WTC11 (cell line): Measurements from ENCODE around the gene FBXO2.

ENCODE experiments used
- ETV6 ChIP-seq: sonication (generic); formaldehyde crosslinking; IDR thresholded peaks from 2 replicates; pipeline ENCODE4 v1.8.1; 2022; ENCODE audit warnings: mild to moderate bottlenecking, missing genetic modification reagents
- IRF2 ChIP-seq: sonication (generic); formaldehyde crosslinking; IDR thresholded peaks from 2 replicates; pipeline ENCODE4 v1.8.0; 2022; ENCODE audit warnings: low read depth, missing genetic modification reagents, borderline replicate concordance
- JUN ChIP-seq: sonication (generic); formaldehyde crosslinking; IDR thresholded peaks from 2 replicates; pipeline ENCODE4 v1.8.0; 2023; ENCODE audit warnings: mild to moderate bottlenecking, missing genetic modification reagents
- NR3C1 ChIP-seq: sonication (generic); formaldehyde crosslinking; conservative IDR thresholded peaks from 2 replicates; pipeline ENCODE4 v1.8.1; 2023; ENCODE audit warnings: low read depth, mild to moderate bottlenecking, missing genetic modification reagents
- SMAD4 ChIP-seq: sonication (generic); formaldehyde crosslinking; IDR thresholded peaks from 2 replicates; pipeline ENCODE4 v1.8.0; 2022; ENCODE audit warnings: mild to moderate bottlenecking, missing genetic modification reagents
- SP1 ChIP-seq: sonication (generic); formaldehyde crosslinking; conservative IDR thresholded peaks from 2 replicates; pipeline ENCODE4 v1.8.1; 2022; ENCODE audit warnings: missing genetic modification reagents
- TEAD1 ChIP-seq: sonication (generic); formaldehyde crosslinking; IDR thresholded peaks from 2 replicates; pipeline ENCODE4 v1.8.0; 2022; ENCODE audit warnings: mild to moderate bottlenecking, missing genetic modification reagents
- ZNF671 ChIP-seq: fragments of 250-450 bp; sonication (Bioruptor Pico); IDR thresholded peaks from 2 replicates; pipeline ENCODE4 v1.8.0; 2021; ENCODE audit warnings: mild to moderate bottlenecking
- TF ChIP-seq, protein P1 (sequence below): sonication (generic); formaldehyde crosslinking; IDR thresholded peaks from 2 replicates; pipeline ENCODE4 v1.8.0; 2023; ENCODE audit warnings: missing genetic modification reagents, mild to moderate bottlenecking, borderline replicate concordance
- TF ChIP-seq, protein P2 (sequence below): fragments of 200-600 bp; IDR thresholded peaks from 2 replicates; pipeline ENCODE4 v1.8.0; 2022; ENCODE audit warnings: antibody characterized with exemption
- TF ChIP-seq, protein P3 (sequence below): sonication (generic); formaldehyde crosslinking; IDR thresholded peaks from 2 replicates; pipeline ENCODE4 v1.8.1; 2023; ENCODE audit warnings: mild to moderate bottlenecking, moderate library complexity, missing genetic modification reagents
- TF ChIP-seq, protein P4 (sequence below): sonication (generic); formaldehyde crosslinking; IDR thresholded peaks from 2 replicates; pipeline ENCODE4 v1.8.1; 2023; ENCODE audit warnings: mild to moderate bottlenecking, missing genetic modification reagents, moderate library complexity
- TF ChIP-seq, protein P5 (sequence below): sonication (generic); formaldehyde crosslinking; IDR thresholded peaks from 2 replicates; pipeline ENCODE4 v1.8.1; 2022; ENCODE audit warnings: mild to moderate bottlenecking, moderate library complexity, missing genetic modification reagents
- TF ChIP-seq, protein P6 (sequence below): sonication (generic); formaldehyde crosslinking; IDR thresholded peaks from 2 replicates; pipeline ENCODE4 v1.8.0; 2022; ENCODE audit warnings: mild to moderate bottlenecking, missing genetic modification reagents

DNA sequence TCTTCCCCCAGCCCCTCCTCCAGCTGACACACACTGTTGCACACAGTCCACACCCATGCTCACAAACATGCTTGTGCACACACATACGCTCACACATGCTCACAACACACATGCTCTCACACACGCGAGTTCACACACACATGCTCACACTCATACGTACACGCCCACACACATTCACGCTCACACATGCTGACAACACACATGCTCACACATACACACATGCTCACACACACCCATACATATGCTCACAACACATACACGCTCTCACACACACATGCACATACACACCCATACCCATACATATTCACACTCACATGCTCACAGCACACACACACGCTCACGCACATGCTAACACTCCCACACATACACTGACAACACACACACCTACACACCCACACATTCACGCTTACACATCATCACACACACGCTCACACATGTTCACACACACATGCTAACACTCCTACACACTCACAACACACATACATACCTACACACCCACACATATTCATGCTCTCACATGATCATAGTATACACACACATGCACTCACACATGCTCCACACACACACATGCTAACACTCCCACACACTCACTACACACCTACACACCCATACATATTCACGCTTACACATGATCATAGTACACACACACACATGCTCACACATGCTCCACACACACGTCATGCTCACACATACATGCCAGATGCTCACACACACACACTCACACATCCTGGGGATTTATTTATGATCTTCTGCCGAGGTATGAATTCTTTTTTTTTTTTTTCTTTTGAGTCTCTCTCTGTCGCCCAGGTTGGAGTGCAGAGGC is 48.0 kb upstream of the FBXO2 start:
- TF ChIP-seq, protein P1, sequence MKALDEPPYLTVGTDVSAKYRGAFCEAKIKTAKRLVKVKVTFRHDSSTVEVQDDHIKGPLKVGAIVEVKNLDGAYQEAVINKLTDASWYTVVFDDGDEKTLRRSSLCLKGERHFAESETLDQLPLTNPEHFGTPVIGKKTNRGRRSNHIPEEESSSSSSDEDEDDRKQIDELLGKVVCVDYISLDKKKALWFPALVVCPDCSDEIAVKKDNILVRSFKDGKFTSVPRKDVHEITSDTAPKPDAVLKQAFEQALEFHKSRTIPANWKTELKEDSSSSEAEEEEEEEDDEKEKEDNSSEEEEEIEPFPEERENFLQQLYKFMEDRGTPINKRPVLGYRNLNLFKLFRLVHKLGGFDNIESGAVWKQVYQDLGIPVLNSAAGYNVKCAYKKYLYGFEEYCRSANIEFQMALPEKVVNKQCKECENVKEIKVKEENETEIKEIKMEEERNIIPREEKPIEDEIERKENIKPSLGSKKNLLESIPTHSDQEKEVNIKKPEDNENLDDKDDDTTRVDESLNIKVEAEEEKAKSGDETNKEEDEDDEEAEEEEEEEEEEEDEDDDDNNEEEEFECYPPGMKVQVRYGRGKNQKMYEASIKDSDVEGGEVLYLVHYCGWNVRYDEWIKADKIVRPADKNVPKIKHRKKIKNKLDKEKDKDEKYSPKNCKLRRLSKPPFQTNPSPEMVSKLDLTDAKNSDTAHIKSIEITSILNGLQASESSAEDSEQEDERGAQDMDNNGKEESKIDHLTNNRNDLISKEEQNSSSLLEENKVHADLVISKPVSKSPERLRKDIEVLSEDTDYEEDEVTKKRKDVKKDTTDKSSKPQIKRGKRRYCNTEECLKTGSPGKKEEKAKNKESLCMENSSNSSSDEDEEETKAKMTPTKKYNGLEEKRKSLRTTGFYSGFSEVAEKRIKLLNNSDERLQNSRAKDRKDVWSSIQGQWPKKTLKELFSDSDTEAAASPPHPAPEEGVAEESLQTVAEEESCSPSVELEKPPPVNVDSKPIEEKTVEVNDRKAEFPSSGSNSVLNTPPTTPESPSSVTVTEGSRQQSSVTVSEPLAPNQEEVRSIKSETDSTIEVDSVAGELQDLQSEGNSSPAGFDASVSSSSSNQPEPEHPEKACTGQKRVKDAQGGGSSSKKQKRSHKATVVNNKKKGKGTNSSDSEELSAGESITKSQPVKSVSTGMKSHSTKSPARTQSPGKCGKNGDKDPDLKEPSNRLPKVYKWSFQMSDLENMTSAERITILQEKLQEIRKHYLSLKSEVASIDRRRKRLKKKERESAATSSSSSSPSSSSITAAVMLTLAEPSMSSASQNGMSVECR = no peak
- TF ChIP-seq, protein P2, sequence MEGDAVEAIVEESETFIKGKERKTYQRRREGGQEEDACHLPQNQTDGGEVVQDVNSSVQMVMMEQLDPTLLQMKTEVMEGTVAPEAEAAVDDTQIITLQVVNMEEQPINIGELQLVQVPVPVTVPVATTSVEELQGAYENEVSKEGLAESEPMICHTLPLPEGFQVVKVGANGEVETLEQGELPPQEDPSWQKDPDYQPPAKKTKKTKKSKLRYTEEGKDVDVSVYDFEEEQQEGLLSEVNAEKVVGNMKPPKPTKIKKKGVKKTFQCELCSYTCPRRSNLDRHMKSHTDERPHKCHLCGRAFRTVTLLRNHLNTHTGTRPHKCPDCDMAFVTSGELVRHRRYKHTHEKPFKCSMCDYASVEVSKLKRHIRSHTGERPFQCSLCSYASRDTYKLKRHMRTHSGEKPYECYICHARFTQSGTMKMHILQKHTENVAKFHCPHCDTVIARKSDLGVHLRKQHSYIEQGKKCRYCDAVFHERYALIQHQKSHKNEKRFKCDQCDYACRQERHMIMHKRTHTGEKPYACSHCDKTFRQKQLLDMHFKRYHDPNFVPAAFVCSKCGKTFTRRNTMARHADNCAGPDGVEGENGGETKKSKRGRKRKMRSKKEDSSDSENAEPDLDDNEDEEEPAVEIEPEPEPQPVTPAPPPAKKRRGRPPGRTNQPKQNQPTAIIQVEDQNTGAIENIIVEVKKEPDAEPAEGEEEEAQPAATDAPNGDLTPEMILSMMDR = no peak
- TF ChIP-seq, protein P3, sequence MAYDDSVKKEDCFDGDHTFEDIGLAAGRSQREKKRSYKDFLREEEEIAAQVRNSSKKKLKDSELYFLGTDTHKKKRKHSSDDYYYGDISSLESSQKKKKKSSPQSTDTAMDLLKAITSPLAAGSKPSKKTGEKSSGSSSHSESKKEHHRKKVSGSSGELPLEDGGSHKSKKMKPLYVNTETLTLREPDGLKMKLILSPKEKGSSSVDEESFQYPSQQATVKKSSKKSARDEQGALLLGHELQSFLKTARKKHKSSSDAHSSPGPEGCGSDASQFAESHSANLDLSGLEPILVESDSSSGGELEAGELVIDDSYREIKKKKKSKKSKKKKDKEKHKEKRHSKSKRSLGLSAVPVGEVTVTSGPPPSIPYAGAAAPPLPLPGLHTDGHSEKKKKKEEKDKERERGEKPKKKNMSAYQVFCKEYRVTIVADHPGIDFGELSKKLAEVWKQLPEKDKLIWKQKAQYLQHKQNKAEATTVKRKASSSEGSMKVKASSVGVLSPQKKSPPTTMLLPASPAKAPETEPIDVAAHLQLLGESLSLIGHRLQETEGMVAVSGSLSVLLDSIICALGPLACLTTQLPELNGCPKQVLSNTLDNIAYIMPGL (CRISPR knock-in tag) = no peak
- TF ChIP-seq ZNF671 (CRISPR knock-in tag) = no peak
- no peak for TF ChIP-seq ETV6 (CRISPR knock-in tag)
- TF ChIP-seq, protein P4, sequence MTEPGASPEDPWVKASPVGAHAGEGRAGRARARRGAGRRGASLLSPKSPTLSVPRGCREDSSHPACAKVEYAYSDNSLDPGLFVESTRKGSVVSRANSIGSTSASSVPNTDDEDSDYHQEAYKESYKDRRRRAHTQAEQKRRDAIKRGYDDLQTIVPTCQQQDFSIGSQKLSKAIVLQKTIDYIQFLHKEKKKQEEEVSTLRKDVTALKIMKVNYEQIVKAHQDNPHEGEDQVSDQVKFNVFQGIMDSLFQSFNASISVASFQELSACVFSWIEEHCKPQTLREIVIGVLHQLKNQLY (CRISPR knock-in tag) = no peak
- TF ChIP-seq SP1 (CRISPR knock-in tag) = no peak
- no peak for TF ChIP-seq IRF2 (CRISPR knock-in tag)
- no peak for TF ChIP-seq TEAD1 (CRISPR knock-in tag)
- TF ChIP-seq NR3C1 (CRISPR knock-in tag) = no peak
- TF ChIP-seq JUN (CRISPR knock-in tag) = no peak
- TF ChIP-seq, protein P5, sequence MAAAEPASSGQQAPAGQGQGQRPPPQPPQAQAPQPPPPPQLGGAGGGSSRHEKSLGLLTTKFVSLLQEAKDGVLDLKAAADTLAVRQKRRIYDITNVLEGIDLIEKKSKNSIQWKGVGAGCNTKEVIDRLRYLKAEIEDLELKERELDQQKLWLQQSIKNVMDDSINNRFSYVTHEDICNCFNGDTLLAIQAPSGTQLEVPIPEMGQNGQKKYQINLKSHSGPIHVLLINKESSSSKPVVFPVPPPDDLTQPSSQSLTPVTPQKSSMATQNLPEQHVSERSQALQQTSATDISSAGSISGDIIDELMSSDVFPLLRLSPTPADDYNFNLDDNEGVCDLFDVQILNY (CRISPR knock-in tag) = no peak
- TF ChIP-seq, protein P6, sequence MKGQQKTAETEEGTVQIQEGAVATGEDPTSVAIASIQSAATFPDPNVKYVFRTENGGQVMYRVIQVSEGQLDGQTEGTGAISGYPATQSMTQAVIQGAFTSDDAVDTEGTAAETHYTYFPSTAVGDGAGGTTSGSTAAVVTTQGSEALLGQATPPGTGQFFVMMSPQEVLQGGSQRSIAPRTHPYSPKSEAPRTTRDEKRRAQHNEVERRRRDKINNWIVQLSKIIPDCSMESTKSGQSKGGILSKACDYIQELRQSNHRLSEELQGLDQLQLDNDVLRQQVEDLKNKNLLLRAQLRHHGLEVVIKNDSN = no peak
- TF ChIP-seq SMAD4 (CRISPR knock-in tag) = no peak
